Fibroblast of skin of right quadriceps (primary cell): ENCODE results near the gene LRRC45.
"Not testable (repeated sequence)": the region's sequence is repeated elsewhere in the genome, so short reads cannot be mapped to it uniquely, and the experiment has no call there.

Experiments
- DNase-seq: peaks from one replicate; pipeline ENCODE4 v3.0.0-alpha.2; 2013

Gene LRRC45

GRCh38 chr17:82022981-82023446, at the start of gene LRRC45:
TSS of gene LRRC45 (plus strand) at chr17:82023305. CDS start at chr17:82023644, 339 bp downstream.
- peak; percentile 100 for DNase-seq

GRCh38 chr17:81973432-81973831, 49.7 kb upstream of the LRRC45 start:
- DNase-seq: no peak

DNA sequence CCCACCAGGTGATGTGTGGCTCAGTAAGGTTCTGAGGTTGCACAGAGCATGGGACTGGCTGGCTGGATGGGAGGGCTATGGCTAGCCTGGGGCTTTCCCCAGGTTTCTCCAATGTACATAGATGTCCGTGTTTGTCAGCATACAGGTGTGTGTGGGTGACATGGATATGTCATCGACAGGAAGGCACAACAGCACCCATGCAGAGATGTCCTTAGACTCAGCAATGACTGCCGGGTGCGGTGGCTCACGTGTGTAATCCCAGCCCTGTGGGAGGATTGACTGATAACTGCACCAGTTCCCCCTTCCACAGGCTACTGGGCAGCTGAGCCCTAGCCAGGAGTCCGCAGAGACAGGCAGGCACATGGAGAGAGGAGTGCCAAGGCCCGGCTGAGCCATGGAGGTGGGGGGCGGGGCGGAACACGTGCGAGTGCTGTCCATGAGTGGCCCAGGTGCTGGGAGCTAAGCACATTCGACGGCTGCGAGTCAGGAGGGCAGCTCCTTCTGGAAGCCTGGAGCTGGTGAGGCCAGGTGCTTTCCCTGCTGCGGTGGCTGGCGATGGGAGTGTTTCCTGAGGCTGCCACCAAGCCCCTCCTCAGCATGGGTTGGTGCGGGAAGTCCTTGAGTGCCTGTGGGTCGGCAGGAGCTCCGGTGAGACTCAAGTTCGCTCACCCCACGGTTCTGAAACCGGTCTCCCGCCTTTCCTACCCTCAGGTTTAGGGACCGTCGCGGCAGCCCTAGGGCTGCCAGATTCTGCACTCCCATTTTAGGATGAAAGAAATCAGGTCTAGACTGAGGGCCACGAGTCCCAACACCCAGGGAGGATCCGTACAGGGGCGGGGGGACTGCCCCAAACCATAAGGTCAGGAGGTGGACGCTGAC, 46.5 kb upstream of the LRRC45 start:
- DNase-seq: no peak

DNA sequence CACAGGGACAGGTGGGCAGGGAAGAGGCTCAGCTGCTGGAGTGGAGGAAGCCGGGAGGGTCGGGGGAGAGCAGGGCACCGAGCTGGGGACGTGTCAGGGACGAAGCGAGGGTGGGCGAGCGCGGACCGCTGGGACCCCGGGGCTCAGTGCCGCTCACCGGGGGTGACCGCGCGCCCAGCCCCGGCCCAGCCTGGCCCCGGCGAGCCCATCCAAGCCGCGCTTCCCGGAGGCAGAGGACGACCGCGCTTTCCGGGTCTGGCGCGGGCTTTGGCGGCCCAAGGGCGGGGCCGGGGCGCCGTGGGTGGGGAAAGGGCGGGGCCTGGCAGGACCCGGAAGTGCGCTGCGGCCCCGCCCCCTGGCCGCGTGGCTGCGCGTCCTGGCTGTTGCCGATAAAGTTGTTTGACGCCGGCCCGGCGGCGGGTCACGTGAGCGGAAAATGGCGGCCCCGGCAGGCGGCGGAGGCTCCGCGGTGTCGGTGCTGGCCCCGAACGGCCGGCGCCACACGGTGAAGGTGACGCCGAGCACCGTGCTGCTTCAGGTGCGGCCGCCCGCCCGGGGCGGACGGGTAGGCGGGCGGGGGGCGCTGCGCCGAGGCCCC, 45.8 kb upstream of the LRRC45 start, which contains the start of gene ASPSCR1:
TSS of gene ASPSCR1 (plus strand) at position 419 of the 598 bp plus-strand sequence. CDS start at position 437, 18 bp downstream.
- peak; percentile 91 for DNase-seq

DNA sequence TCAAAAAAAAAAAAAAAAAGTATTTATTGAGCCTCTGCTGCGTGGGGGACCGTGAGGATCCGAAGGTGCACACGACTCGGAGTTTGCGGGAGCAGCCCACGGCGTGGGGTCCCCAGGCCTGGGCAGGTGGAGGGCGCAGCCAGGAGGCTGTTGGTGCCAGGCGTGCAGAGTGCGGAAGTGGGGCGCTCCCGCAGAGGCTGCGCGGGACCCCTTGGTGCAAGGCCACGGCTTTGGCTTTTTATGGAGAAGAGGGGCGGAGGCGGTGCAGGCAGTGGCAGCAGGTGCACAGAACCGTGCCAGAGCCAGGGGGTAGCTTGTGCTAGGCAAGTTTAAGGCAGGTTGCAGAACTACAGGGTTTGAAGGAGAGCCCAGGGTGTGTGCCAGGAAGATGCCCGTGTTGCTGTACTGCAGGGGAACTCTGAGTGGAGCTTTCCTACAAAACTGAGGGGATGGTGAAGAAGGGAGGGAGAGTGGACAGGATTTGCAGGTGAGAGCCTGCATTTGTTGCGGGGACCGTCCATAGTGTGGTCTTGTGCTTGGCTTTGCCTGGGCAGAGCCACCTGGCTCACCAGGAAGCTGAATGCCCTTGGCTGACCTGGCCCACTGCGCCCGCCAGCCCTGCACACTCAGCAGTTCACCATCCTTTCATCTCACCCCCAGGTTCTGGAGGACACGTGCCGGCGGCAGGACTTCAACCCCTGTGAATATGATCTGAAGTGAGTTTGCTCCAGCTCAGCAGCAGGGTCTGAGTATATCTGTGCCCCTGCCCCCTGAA, 44.4 kb upstream of the LRRC45 start:
- DNase-seq: no peak

DNA sequence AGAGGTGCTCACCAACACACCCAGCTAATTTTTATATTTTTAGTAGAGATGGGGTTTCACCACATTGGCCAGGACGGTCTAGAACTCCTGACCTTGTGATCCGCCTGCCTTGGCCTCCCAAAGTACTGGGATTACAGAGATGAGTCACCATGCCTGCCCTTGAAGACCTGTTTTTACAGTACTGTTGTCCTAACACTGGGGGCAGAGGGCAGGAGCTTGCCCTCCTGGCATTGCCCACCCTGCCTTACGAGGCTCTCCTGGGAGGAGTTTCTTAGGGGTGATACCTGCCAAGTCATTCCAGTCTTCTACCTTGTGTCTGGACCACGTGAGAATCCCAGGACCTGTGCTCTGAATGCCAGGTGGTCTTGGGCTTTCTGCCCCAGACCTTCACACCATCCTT, 43.0 kb upstream of the LRRC45 start:
- no peak for DNase-seq

GRCh38 chr17:81980707-81981343, 42.3 kb upstream of the LRRC45 start:
- DNase-seq: no peak

GRCh38 chr17:81981511-81981910, 41.6 kb upstream of the LRRC45 start:
- not testable (repeated sequence) for DNase-seq

- no peak for DNase-seq
Observed at GRCh38 chr17:81983011-81983638, 40.0 kb upstream of the LRRC45 start.

GRCh38 chr17:81983639-81984373, 39.3 kb upstream of the LRRC45 start:
- no peak for DNase-seq

DNA sequence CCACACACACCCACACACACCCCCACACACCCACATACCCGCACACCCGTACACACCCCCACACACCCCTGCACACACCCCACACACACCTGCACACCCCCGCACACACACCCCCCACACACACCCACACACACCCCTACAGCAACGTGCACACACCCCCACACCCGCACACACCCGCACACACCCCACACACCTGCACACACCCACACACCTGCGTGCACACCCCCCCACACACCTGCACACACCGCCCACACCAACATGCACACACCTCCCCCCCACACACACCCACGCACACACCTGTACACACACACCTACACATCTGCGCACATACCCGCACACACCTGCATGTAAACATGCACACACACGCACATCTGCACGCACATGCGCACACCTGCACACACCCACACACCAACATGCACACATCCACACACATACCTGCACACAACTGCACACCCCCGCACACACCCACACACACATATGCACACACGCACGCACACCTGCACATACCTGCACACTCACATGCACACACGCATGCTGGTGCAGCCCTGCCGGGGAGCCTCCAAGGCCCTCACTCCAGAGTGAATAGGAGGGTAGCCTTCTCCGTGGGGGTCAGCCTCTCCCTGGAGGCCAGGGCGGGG, 38.2 kb upstream of the LRRC45 start:
- no peak for DNase-seq

DNA sequence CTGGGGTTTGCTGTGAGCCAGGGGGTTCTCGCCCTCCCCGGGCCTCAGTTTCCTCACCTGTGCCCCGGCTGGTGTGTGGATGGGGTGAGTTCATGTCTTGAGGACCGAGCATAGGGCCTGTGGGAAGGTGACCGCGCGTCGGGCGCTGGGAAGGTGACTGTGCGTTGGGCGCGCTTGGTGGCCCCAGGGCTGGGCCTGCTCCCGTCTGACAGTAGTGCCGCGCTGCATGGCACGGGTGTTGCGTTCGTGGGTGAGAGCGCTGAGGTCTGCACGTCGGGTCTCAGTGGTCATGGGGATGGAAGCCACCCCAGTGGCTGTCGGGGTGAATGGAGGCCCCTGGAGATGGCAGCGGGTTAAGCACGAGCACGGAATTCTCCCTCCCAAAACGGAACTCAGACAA, 36.5 kb upstream of the LRRC45 start:
- DNase-seq: no peak

DNA sequence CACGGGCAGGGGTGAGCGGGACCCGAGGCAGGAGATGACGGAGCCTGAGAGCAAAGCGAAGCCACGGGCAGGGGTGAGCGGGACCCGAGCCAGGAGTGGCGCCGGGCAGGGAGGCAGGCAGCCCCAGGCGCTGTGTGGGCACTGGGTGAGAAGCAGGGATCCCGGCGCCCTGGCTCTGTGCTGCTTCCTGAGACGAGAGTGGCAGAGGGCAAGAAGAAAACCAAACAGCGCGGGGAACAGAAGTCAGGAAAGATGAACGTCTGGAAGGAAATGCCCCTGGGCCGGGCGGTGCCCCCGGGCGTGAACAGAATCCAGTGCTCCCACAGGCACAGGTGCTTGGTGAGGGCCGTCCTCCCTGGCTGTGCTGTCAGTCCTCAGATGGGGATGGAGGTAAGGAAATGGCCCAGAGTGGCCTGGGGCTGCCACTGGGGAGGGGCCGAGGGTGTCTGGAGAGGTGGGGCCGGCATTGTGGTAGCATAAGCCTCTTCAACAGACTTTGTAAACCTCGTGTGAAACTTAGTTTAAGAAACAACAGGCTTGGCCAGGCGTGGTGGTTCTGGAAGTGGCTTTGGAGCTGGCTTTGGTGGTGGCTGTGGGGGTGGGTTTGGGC, 35.8 kb upstream of the LRRC45 start:
- no peak for DNase-seq

DNA sequence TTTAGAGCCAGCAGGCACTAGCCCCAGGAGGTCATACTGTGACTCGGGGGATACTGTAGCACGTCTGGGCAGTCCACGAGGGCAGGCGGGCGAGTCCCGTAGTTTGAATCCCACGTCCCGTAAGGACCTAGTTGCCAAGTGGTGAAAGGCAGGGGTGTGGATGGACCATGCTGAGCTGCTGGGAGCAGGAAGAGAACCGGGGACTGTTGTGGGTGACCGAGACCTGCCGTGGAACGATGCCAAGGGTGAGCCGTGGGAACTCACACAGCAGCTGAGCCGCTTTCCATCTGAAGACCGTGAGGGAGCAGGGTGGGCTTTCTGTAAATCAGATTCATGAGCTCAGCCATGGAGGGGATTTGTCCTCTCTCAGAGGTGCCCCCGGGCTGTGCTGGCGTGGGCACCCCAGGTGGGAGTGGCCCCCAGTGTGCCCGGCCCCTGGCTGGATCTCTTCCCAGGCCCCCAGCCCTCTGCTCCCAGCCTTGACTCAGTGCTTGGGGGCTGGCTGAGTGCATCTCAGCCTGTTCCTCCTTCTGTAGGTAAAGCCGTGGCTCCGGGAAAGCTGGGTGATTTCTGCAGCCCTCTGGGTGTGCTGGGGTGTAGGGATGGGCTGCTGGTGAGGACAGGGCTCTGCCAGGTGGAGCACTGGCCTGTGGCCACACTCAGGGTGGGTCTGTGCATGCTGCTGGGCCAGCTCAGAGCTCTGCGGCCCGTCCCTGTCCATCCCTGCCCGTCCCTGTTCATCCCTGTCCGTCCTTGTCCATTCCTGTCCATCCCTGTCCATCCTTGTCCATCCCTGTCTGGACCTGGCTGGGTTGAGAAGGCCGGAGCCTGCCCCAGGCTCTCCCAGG, 32.0 kb upstream of the LRRC45 start:
- DNase-seq: no peak

- DNase-seq: peak; percentile 23
Observed at GRCh38 chr17:81991684-81992305, 31.3 kb upstream of the LRRC45 start.

GRCh38 chr17:81992306-81993102, 30.6 kb upstream of the LRRC45 start:
- no peak for DNase-seq

DNA sequence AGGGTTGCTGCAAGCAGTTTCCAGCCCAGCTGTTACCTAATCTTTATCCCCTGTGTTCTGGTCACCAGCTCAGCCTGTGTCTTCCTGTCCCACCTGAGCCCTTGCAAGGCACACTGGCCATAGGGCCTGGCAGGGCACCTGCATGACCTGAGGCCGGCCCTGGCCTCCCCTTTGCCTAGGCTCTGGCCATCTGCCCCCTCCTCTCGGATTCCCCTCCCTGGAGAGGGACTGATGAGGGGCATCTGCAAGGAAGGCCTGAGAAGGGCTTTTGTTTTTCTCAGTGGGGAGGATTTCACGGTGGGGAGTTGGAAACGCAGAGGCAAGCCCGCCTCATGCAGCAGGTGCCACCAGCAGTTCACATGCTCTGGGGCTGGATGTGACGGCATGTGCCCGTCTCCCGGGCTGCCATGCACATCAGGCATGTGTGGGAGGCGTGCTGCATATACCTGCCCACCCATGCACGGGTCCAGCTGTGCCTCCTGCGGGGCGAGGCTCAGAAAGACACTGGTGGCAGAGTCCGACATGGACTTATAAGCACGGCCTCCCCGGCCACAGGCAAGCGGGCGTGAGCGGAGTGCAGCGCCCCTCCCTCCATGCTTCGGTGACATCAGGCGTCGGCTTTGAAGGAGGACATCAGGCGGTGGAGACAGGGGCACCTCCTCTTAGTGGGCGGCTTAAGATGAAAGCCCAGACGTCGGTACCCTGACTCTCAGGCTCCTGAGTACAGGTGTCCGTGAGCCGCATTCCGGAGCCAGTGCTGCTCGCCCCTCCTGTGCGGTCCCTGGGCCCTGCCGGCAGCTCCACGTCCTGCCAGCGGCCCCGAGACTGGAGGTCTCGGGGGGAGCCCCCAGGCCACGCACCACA, 29.1 kb upstream of the LRRC45 start:
- no peak for DNase-seq
